ENCODE results near the gene SLC12A4.

The SLC12A4 gene

DNA sequence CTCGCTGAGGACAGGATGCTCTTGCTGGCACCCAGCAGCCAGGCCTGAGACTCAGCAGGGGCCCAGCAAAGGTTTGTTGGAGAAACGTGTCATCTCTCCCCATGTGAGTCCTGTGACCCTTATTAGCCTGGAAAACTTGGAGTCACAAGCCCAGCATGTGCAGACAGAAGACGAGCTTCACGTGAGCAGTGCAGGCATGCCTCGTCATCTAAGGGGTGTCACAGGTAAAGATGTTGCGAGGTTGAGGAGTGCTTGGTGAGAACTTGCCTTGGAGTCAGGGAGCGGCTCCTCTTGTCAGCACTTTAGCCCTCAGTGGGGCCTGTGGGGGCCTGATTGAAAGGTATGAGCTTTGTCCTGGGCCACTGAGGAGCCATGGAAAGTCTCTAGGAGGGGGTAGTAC, 34.6 kb downstream of the SLC12A4 start:
- TF ChIP-seq POLR2AphosphoS5 (IDR thresholded peaks at IDR 0.05; ENCODE audit: low read depth), result no peak; the same call in 1 of the 2 replicates
- TF ChIP-seq, protein P1, sequence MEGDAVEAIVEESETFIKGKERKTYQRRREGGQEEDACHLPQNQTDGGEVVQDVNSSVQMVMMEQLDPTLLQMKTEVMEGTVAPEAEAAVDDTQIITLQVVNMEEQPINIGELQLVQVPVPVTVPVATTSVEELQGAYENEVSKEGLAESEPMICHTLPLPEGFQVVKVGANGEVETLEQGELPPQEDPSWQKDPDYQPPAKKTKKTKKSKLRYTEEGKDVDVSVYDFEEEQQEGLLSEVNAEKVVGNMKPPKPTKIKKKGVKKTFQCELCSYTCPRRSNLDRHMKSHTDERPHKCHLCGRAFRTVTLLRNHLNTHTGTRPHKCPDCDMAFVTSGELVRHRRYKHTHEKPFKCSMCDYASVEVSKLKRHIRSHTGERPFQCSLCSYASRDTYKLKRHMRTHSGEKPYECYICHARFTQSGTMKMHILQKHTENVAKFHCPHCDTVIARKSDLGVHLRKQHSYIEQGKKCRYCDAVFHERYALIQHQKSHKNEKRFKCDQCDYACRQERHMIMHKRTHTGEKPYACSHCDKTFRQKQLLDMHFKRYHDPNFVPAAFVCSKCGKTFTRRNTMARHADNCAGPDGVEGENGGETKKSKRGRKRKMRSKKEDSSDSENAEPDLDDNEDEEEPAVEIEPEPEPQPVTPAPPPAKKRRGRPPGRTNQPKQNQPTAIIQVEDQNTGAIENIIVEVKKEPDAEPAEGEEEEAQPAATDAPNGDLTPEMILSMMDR (IDR thresholded peaks at IDR 0.05; ENCODE audit: insufficient read depth, low read length), result no peak
- no peak for TF ChIP-seq SPI1 (IDR thresholded peaks at IDR 0.05; ENCODE audit: borderline replicate concordance, low read depth)
- TF ChIP-seq, protein P2, sequence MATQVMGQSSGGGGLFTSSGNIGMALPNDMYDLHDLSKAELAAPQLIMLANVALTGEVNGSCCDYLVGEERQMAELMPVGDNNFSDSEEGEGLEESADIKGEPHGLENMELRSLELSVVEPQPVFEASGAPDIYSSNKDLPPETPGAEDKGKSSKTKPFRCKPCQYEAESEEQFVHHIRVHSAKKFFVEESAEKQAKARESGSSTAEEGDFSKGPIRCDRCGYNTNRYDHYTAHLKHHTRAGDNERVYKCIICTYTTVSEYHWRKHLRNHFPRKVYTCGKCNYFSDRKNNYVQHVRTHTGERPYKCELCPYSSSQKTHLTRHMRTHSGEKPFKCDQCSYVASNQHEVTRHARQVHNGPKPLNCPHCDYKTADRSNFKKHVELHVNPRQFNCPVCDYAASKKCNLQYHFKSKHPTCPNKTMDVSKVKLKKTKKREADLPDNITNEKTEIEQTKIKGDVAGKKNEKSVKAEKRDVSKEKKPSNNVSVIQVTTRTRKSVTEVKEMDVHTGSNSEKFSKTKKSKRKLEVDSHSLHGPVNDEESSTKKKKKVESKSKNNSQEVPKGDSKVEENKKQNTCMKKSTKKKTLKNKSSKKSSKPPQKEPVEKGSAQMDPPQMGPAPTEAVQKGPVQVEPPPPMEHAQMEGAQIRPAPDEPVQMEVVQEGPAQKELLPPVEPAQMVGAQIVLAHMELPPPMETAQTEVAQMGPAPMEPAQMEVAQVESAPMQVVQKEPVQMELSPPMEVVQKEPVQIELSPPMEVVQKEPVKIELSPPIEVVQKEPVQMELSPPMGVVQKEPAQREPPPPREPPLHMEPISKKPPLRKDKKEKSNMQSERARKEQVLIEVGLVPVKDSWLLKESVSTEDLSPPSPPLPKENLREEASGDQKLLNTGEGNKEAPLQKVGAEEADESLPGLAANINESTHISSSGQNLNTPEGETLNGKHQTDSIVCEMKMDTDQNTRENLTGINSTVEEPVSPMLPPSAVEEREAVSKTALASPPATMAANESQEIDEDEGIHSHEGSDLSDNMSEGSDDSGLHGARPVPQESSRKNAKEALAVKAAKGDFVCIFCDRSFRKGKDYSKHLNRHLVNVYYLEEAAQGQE (IDR thresholded peaks at IDR 0.05; ENCODE audit: insufficient replicate concordance, low read depth), result no peak
- TF ChIP-seq GABPA (IDR thresholded peaks at IDR 0.05; ENCODE audit: low read depth), result no peak
- DNase-seq (ENCODE audit: low read depth in 1 of 2, low spot score in 1 of 2), result no peak
- Histone ChIP-seq H3K4me3 (replicated peaks; ENCODE audit: insufficient read depth, low read length) (no peak overlapping the region), H3K27me3 (ENCODE audit: insufficient read depth, poor library complexity, severe bottlenecking) (no peaks in the 10 kb centered on the region), H3K27ac (replicated peaks) (no peak overlapping the region)

DNA sequence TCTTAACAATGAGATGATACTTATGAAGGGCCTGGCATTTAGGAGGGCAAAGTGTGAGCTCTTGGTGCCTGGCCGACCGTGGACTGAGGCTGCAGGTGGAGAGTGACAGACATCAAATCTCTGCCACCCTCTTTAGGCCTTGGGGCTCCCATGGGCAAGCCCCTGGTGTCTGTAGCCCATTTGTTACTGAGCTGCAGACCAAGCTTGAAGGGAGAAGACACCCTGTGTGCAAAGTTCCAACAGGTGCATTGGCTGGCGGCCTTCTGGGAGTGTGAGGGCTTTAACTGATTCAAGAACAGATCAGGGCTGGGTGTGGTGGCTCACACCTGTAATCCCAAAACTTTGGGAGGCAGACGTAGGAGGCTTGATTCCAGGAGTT, 36.0 kb downstream of the SLC12A4 start:
- no peak overlapping the region for H3K27ac ChIP-seq (replicated peaks)
- H3K27me3 ChIP-seq (ENCODE audit: insufficient read depth, poor library complexity, severe bottlenecking), result no peaks in the 10 kb centered on the region
- TF ChIP-seq, protein P2 (IDR thresholded peaks at IDR 0.05; ENCODE audit: insufficient replicate concordance, low read depth), result no peak
- no peak for TF ChIP-seq SPI1 (IDR thresholded peaks at IDR 0.05; ENCODE audit: borderline replicate concordance, low read depth)
- TF ChIP-seq, protein P1 (IDR thresholded peaks at IDR 0.05; ENCODE audit: insufficient read depth, low read length), result no peak
- TF ChIP-seq POLR2AphosphoS5 (IDR thresholded peaks at IDR 0.05; ENCODE audit: low read depth), result no peak; the same call in 1 of the 2 replicates
- TF ChIP-seq GABPA (IDR thresholded peaks at IDR 0.05; ENCODE audit: low read depth), result no peak
- H3K4me3 ChIP-seq (replicated peaks; ENCODE audit: insufficient read depth, low read length), result no peak overlapping the region
- DNase-seq (ENCODE audit: low read depth in 1 of 2, low spot score in 1 of 2), result no peak

DNA sequence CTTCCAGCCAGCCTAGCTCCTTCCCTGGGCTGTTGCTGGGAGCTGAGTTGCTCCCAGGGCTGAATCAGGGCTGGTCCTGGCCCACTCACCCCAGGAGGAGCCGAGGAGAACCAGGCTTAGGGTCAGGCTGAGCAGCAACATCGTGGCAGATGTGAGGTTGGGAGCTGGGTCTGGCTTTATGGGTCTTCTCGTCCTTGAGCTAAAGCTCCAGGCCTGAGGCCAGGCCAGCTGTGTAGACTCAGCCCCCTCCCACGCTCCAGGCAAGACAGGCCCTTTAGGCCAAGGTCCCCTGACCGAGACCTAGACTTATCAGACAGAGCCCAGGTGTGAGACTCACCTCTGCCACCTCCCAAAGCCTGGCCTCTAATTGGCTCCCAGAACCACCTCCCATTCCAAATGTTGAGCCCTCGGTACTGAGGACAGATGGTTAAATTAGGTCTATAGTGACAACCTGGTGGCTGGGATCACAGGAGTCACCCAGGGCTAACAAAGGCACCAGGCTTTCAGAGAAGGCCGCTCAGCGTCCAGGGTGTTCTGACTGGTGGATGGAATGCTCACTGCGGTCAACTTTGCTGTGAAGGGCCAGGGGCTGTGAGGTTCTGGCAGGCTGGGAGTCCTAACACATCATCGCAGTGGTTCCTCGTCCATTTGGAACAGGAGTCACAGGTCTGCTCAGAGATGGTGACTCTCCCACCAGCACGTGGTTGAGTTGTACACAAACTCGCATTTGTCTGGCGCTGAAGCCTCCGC, 36.5 kb downstream of the SLC12A4 start, which contains the start of gene CTRL:
CTRL (minus strand) TSS at position 151 of the 750 bp plus-strand sequence; CDS start at position 141, 10 bp downstream.
- H3K27me3 ChIP-seq (ENCODE audit: insufficient read depth, poor library complexity, severe bottlenecking), result no peaks in the 10 kb centered on the region
- DNase-seq (ENCODE audit: low read depth in 1 of 2, low spot score in 1 of 2), result no peak
- H3K27ac ChIP-seq (replicated peaks), result no peak within 1 kb of the TSS

More for the DNA sequence above, 36.5 kb downstream of the SLC12A4 start, which contains the start of gene CTRL:
- TF ChIP-seq POLR2AphosphoS5 (IDR thresholded peaks at IDR 0.05; ENCODE audit: low read depth) (no peak; the same call in none of the 2 replicates), GABPA (IDR thresholded peaks at IDR 0.05; ENCODE audit: low read depth) (no peak)
- TF ChIP-seq, protein P1 (IDR thresholded peaks at IDR 0.05; ENCODE audit: insufficient read depth, low read length), result no peak
- no peak within 1 kb of the TSS for H3K4me3 ChIP-seq (replicated peaks; ENCODE audit: insufficient read depth, low read length)

Measured in HL-60 (cell line).